Central memory CD4-positive, alpha-beta T cell (primary cell): ENCODE results near the gene PLSCR4.

ENCODE experiments used
- DNase-seq: peaks from one replicate; pipeline ENCODE4 v3.0.0; 2022

Gene PLSCR4

DNA sequence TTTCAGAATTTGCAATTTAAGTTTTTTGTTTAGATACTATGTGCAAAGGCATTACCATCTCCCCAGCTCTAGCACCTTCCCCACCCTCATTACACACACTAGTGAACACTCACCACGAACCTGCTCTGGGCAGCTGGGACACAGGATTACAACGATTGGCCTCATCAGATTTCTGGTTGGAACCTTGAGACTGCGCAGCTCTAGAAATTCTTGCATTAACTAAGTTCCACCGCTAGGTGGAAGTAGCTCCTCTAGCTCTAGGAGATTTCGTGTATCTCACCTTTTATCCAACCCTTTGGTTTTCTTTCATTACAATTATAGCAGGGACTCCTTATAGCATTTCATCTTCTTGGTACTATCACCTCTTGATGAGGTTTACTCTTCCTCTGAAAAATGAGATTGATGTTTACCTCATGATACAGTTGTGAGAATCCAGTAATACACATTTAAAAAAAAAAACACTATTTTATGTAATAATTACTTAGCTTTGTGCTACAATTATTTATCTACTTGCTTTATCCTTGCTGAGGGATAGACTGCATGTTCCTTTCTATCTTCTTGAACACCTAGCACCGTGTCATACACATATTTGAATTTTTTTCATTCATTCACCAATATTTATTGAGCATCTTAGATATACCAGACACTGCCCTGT is 61.3 kb downstream of the PLSCR4 start:
- peak; percentile 6 for DNase-seq

DNA sequence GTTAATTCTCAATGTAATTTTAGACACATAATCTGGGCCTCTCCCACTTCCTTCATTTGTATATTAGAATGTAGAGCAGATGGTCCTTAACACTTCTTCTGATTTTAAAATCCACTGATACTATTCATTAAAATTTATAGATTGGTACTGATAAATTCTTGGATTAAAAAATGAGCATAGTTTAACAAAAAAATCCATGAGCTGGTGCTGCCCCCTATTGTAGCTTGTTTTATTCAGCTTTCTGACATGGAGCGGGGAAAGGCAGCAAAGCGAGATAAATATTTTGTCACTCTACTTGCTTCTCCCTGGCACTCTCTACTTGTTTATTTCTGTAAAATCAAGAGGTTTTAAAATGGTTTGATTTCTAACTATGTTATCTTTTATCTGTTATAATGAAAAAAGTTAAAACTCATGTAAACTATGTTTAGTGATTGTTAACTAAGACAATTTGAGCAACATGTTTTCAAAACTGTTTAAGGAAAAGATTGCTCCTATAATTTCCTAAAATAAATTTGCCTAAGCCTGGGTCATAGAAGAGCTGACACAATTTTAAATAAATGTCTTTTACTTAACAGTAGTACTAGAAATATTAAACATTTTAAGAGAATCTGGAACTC is 63.5 kb downstream of the PLSCR4 start:
- no peak for DNase-seq

DNA sequence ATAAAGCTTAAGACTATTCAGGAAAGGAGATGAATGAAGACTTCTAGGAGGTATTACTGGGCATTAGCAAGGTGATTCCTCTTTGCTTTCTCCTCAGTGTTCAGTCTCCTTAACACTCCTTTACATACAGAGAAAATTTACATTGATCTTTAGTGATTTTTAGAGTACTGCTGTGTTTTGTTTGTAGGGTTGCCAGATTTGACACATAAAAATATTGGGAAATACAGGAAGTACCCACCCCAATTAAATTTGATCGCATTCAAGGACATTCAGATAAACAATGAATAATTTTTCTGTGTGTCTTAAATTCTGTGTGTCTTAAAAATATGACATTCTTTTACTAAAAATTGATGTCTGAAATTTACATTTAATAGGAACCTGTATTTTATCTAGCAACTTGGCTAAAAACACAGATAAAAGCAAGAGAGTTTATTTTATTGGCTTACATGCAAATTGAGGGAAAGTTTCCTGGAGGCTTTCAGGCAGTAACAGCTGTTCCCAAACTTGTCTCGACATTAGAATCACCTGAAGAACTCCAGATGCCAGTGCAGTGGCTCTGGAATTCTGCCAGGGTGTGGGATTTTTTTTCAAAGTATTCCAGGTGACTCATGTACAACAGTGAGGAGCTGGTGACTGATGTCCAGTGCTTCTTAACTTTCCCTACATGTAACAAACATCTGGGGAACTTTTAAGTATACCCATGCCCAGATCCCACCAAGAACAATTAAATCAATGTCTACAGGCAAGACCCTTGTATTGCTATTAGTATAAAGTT is 66.5 kb downstream of the PLSCR4 start:
- DNase-seq = no peak

DNA sequence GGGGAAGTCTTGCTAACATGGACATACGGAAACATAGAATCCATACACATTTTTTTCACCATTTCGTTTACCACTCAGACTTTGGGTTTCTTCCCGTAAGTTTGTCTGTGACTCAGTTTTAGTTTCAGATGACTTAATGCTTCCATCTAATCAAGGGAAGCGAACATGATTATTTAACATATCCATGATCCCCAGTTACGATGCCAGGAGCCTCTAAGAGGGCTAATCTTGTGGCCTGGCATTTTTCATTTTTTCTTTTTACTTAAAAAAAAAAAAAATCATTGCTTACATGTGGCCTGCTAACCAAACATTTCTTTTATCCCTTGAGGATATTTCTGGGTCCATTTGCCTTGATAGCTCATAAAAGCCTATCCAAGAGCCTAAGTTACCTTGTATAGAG is 69.7 kb downstream of the PLSCR4 start:
- no peak for DNase-seq

DNA sequence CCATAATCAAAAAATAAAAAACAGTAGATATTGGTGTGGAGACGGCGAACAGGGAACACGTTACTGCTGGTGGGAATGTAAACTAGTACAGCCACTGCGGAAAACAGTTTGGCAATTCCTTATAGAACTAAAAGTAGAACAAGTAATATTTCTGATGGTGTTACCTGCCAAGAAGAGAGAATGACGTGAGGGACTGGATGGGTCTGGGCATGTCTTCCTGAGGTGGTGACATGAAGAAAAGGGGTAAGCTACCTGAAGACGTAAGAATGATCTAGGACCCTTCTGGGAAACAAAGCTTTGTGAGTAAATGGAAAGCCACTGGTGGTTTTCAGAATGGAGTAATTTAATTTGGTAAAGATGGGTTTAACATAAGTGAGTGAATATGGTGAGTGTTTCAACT is 70.5 kb downstream of the PLSCR4 start:
- DNase-seq = no peak

DNA sequence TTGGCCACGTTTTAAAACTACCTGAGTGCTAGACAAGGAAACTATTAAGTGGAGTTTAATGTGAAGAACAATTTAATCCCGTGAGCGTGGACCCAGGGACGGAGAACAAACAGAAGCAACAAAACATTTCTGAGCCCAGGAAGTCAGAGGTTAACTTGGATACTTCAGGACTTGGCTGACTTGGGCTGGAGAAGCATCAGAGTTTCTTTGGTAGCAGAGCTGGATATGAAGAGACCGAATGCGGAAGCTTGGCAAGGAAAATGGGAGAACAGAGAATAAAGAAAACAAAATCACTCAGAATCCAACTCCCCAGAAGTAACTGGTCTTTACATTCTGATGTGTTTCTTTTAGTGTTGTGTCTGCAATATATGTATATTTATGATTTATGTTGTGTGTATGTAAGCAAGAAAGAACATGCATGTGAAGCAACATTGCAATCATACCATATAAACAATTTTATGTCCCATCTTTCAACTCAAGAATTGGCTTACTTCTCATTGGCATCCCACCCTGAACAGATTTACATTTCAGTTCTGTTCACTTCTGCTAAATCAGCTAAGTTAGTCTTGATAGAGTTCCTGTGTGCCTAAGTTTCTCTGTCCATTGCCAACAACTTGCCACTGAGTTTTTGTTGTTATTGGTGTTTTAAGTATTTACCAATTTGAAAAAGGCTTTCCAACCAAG is 72.8 kb downstream of the PLSCR4 start:
- DNase-seq = no peak

DNA sequence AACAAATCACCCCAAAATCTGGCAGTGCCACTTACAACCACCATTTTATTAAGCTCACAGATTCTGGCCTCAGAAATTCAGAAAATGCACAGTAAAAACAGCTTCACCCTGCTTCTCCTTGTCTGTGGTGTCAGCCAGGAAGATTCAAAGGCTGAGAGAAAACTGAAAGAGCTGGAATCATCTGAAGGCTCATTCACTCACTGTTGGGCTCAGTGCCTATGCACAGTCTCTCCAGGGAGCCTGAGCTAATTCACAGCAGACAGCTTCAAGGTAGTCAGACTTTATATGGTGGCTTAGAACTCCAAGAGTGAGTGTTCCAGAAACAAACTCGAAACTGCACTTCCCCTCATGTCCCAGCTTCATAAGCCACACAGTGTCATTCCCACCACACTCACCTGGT is 73.4 kb downstream of the PLSCR4 start:
- DNase-seq = no peak

DNA sequence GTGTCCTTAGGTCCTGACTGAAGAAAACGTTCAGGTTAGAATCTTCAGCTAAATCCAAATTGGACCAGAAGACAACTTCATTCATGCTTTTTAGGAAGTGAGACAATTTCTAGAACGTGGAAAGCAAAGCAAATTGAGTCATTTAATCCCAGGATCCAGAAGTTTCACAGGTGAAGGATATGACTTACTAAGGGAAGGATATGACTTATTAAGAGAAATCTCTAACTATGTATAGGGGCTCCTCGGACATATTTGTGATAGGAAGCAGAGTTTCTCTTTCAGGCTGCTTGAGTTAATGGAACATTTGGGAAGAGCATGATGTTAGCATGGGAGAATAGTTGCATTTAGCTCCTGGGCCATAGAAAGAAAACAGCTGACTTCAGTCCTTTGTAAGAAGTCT is 73.8 kb downstream of the PLSCR4 start:
- no peak for DNase-seq

DNA sequence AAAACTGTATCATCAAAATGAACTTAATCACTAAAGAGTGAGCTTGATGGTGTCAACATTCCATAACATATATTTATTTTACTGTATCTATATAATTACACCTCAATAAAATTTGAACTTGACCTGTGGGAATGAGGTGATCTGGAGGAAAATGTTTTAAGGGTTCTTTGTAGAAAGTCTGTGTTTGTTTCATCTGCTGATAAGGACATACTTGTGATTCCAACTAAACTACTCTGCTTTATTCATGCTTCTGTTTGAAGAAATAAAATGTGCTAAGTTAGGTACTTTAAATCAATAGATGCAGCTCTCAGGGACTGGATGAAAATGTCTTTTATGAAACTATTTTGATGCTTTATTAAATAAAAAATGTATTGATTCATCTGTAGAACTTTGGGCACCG is 78.3 kb downstream of the PLSCR4 start:
- DNase-seq = no peak

DNA sequence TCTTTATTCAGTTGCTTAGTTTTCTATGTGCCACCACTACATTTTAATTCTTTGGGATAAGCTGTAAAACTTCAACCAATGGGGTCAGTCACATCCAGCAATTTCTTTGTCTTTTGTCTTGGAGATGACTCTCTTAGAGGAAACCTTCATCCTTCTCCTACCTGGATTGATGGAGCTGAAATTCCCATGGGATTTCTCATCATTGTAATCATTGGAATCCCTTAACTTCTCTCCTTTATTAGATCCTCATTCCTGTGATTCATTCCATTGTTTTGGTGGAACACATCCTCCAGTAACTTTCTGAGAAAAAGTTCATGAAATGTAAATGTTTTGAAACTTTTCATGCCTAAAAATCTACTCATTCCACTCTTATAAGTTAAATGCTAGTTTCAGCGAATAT is 80.3 kb downstream of the PLSCR4 start:
- DNase-seq = no peak

DNA sequence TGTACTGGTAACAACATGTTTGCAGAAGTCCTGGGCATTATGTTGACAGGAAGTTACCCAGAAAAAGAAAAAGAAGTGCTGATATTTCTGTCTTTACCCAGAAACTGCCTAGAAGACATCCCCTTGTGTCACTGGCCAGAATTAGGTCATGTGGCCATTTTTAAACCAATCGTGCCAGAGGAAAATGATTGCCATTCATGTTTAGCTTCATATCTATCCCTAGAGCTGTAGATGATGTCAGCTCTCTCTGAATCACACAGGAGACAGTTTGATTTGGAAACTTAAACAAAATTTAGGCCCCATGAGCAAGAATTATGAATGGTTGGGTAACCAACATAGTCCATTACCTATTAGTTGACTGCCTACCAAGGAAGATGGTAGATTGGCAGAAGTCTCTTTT is 81.0 kb downstream of the PLSCR4 start:
- DNase-seq = no peak

DNA sequence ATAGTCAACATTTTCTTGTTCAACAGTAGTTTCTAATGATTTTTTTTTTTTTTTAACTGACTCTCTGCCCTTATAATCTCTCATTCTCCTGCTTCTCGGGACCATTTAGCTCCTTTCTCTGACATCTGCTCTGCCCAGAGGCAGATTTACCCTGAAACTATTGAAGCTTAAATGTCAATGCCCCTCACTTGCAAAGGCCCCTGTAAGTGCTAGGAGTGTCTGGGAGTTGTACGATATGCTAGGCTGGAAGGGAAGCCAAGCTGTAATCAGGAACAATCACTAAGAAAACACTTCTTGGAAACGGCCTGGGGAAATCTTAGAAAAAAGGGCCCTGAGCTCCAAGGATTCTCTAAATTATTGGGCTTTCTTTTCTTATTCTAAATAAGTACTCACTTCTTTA is 84.1 kb downstream of the PLSCR4 start:
- DNase-seq = no peak

DNA sequence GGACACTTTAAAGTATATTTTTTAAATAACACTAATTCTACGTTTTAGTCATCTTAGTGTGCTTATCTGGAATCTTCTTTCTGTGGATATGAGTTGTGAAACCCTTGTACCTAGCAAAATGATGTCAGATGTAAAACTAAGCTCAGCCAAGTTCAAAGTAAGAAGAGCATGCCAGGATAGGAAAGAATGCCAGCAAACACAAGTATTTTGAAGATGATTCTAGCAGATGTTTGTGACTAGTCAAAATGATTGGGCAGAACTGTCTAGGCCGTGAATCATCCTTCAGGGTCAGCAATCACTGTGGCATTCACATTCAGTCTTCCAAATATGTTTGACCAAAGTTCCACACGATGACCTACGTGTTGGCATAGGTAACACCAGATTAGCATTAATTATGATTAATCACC is 84.5 kb downstream of the PLSCR4 start:
- no peak for DNase-seq

DNA sequence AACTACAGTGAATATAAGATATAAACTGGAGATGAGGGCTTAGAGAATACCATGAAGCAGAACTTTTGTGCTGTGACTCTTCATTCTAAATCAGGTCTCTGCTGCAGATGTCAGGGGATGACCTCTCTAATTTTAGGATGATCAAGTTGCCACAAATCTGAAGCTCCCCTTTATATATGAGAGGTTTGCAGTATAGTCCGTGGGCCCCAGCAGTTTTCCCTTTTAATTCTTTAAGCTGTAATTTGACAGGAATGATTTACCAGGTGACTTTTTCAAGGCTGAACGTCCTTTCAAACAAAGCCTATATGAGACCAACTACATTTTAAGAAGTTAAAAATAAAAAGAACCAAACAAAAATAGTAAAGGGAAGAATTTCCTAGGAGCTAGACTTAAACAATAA is 85.0 kb downstream of the PLSCR4 start:
- DNase-seq = no peak

DNA sequence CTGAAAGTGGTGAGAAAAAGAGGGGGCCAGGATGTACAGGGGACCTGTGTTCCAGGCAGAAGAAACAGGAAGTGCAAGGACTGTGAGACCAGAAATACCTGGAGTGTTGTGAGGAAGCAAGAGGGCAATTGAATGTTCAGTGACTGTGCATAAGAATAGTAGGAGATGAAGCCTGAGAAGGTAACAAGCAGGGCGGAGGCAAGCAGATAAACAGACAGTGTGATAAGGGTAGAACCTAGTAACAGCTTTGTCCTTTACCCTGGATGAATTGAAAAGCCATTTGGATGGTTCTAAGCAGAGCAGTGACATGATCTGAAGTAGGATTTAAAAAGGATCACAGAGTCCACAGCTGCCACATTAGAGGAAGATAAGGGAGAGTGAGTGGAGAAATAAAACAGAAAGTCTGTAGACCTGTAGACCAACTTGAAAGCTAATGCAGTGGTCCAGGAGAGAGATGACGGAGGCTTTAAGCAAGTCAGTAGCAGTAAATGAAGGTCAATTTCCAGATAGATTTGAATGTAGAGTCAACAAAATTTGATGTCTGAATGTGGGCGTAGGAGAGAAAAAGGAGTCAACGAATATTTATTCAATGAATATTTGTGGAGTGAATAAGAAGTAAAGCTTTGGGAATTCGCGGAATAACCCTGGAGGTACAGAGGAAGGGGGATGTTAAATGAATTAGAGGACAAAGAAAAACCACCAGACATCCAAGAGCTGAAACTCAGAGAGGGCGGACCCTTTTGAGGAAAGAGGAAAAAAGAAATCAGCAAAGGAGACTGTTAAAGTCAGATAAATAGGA is 85.7 kb downstream of the PLSCR4 start:
- no peak for DNase-seq

DNA sequence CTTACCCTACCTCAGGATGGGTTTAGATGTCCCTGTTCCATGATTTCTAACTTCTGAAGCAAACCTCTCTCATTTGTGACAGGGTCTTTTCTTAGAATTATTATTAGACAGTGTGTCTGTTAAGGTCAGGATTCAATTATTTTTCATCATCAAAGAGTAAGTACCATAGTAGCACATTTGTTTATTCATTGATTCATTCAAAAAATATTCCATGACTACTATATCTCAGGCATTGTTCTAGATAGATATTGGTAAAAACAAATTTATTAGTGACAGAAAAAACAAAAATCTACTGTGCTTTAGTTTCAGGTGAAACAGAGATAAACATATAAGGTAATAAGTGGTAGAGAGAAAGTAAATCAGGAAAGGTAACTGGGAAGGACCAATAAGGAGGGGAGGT is 86.4 kb downstream of the PLSCR4 start:
- DNase-seq = no peak

DNA sequence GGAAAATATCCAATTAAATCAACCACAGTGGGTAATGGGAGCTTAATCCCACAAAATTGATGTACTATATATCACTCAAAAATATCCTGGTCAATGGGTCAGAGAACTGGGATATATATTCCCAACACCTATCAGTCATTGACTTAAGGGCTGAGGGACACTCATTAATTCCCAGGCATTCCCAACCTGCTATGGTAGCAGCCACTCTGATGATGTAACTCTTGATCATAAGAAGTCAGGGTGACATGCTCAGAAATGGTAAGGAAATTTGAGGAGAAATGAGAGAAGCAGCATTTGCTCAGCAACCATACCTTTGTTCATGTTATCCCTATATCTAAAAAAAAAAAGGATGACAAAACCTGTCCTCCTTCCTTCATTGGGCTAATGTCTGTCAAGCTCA is 86.8 kb downstream of the PLSCR4 start:
- DNase-seq = no peak

DNA sequence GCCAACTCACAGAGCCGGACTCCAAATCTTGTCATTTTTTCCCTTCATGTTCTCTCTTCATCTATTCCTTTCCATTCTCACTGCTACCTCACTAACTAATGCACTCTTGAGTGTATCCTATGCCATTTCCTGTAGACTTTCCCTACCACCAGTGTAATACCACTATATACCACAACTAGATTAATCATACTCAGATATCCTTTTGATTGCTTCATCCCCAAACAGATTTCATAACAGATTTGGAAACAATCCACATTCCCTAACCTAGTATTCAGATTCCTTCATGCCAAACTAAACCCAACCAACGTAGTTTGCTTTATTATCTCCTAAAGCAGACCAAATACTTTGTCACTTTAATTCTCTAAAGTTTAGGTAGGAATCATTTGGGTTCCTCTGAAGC is 87.3 kb downstream of the PLSCR4 start:
- DNase-seq = no peak

DNA sequence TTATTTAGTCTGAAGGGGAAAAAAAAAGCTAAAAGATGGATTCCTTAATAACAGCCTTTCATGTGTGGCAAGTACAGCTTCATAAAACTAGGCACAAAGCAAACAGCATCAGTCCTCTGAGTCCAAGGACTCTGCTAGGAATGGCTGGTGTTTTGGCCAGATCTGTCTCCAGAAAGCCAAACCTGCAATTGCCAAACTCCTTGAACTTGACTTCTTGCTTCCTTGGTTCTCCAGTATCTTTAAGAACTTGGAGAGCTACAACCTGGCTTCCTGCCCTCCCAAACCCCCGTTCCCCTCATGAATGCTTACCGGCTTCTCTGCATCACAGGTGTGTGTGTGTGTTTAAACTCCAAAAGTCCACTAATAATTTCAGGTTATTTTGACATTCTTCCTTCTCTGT is 88.3 kb downstream of the PLSCR4 start:
- DNase-seq = no peak

DNA sequence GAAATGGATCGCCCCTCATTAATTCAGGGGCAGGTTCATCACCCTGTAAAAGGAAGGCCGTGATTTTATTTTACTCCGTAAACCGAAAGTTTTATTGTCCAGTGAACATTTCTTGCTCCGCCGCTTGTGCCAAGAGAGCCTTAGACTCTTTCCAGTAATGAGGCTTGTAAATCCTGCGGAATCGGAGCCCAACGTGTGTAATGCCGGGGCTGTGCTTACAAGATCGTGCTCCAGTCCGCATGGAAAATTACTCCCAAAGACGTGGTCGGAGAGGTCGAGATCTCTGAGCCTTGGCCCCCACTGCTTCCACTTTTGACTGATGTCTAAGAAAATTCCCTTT is 89.3 kb downstream of the PLSCR4 start:
- no peak for DNase-seq

DNA sequence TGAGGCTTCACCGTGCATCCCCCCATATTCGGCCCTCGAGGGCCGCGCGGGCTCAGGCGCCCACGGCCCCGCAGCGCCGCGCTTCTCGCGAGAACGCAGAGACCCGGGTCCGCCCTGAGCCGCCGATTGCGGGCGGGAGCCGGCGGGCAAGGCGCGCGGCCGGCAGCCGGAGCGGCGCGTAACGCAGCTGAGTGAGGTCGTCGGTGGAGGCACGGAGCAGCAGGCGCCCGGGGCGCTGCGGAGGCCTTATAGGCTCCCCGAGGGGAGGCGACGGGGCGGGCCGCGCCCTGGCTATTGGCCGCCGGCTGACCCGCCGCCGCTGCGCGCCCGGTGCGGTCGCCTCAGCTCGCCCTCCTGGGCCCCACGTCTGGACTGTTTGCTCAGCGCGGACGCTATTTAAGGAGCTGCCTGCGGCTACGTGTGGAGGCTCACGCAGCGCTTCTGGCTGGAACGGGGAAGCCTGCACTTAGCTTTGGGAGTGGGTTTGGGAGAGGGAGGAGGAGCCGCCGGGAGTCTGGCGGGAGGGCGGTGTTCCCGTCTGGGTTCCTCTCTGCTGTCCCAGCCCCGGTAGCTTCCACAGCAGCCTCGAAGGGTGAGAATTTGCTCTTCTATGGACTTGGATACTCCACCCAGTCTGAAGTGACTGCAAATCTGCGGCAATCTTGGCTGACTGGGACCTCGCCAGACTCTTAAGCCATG is 89.8 kb downstream of the PLSCR4 start, which contains the start of gene PLOD2:
Gene PLOD2 (minus strand): TSS at position 221 of the 699 bp plus-strand sequence. CDS start 195 bp downstream, at position 26.
- DNase-seq = no peak

DNA sequence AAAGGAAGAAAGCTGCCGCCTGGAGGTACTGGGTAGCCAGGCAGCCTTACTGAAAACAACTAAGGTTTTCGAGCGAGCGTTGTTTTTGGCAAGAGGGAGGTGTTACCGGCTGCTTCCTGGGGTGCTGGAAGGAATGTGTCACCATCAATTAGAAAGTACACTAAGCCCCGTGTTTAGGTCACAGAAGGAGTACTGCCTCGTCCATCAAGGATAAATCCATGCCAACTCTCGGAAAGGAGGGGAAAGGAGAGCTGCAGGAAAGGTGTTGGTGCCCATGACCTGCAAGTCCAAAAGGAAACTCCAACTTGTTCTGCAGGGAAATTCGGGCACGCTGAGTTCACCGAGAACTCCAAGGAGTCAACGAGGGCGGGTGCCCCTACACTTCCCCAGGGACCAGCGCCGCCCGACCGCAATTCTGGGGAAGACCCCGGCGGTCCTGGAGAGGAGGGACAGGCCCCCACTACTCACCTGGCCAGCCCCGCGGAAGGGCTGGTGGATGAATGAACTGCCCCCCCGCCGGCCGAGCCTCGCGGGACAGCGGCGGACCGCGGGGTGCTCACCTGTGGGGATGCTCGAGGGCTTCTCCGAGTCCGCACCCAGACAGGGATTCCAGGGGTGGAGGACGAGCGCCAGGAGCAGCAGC is 90.5 kb downstream of the PLSCR4 start:
- DNase-seq = no peak
